HG03442 (cell line): Measurements from ENCODE around the gene YIPF4.
"Not testable (repeated sequence)": the region's sequence is repeated elsewhere in the genome, so short reads cannot be mapped to it uniquely, and the experiment has no call there.

Experiments
- ATAC-seq: cut with Tn5 transposase; IDR thresholded peaks from one replicate; pipeline ENCODE4 v1.9.1; 2021; ENCODE audit warnings: mild to moderate bottlenecking, moderate library complexity; ENCODE audit not compliant: unreplicated experiment

The YIPF4 gene

GRCh38 chr2:32364290-32364689 is 86.6 kb downstream of the YIPF4 start:
- ATAC-seq: not testable (repeated sequence)

- not testable (repeated sequence) for ATAC-seq
Observed at GRCh38 chr2:32365679-32366078, 88.0 kb downstream of the YIPF4 start.
